Peyer's patch (tissue), 4 donors: ENCODE measurements around the gene ACER3.

ENCODE experiments used
- POLR2A ChIP-seq, 2 donors: fragments of 450-650 bp; IDR thresholded peaks; one replicate each; pipeline ENCODE4 v1.5.1; 2017; ENCODE audit warnings: antibody characterized with exemption in 2 of 2, mild to moderate bottlenecking in 2 of 2, moderate library complexity in 2 of 2
- TF ChIP-seq, protein P1 (sequence below), 6 experiments: fragments of 450-650 bp in 4 of 6; fragments of 200-600 bp in 2 of 6; sonication (generic) in 1 of 6; IDR thresholded peaks; one replicate each; pipeline ENCODE4 v1.5.1; 2017 to 2019; ENCODE audit warnings: antibody characterized with exemption in 6 of 6, mild to moderate bottlenecking in 3 of 6, moderate library complexity in 1 of 6

DNA sequence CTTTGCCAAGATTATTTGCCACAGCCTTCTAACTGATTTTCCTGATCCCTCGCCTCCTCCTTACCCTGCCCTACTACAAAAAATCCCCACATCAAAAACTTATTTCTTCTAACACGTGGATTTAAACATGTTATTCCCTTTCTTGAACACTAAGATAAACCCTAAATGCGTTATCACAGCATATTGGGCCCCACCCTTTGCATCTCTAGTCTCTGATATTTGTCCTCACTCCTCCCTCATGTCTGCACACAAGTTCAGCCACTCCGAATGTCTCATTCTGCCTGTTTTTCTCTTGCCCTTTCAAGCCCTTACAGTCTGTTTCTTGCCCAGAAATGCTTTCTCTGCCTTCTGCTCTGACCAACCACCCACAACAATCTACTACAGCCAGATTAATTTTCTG, 10.6 kb upstream of the ACER3 start:
- TF ChIP-seq, protein P1, sequence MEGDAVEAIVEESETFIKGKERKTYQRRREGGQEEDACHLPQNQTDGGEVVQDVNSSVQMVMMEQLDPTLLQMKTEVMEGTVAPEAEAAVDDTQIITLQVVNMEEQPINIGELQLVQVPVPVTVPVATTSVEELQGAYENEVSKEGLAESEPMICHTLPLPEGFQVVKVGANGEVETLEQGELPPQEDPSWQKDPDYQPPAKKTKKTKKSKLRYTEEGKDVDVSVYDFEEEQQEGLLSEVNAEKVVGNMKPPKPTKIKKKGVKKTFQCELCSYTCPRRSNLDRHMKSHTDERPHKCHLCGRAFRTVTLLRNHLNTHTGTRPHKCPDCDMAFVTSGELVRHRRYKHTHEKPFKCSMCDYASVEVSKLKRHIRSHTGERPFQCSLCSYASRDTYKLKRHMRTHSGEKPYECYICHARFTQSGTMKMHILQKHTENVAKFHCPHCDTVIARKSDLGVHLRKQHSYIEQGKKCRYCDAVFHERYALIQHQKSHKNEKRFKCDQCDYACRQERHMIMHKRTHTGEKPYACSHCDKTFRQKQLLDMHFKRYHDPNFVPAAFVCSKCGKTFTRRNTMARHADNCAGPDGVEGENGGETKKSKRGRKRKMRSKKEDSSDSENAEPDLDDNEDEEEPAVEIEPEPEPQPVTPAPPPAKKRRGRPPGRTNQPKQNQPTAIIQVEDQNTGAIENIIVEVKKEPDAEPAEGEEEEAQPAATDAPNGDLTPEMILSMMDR (IDR thresholded peaks at IDR 0.05) = no peak
- no peak for TF ChIP-seq POLR2A (IDR thresholded peaks at IDR 0.05)
